Mucosa of descending colon (tissue), 3 donors: ENCODE measurements around the gene PGBD5. TPM values are rescaled to one million over a fixed set of nuclear protein-coding genes. Genes with fewer than 3 reads are reported as not detected.
"Not testable (repeated sequence)": the region's sequence is repeated elsewhere in the genome, so short reads cannot be mapped to it uniquely, and the experiment has no call there.

Source experiments
- ATAC-seq: fragments of 200-7000 bp; cut with Tn5 transposase; one replicate; pipeline ENCODE4 v1.9.1; 2020; ENCODE audit warnings: mild to moderate bottlenecking, moderate library complexity
- DNase-seq, 3 donors: peaks; one replicate each; pipeline ENCODE4 v3.0.0-alpha.2; 2020
- H3K36me3 ChIP-seq: fragments of 200-600 bp; one replicate; pipeline ENCODE4 v1.8.0; 2021; ENCODE audit warnings: low read depth, mild to moderate bottlenecking
- H3K4me1 ChIP-seq: fragments of 200-600 bp; one replicate; pipeline ENCODE4 v1.8.0; 2021; ENCODE audit warnings: low read depth, mild to moderate bottlenecking
- H3K4me3 ChIP-seq: fragments of 200-600 bp; one replicate; pipeline ENCODE4 v1.8.0; 2021; ENCODE audit warnings: mild to moderate bottlenecking
- H3K9me3 ChIP-seq: fragments of 200-600 bp; one replicate; pipeline ENCODE4 v1.8.0; 2021; ENCODE audit warnings: mild to moderate bottlenecking
- CTCF ChIP-seq: fragments of 200-600 bp; IDR thresholded peaks from one replicate; pipeline ENCODE4 v1.8.0; 2022; ENCODE audit warnings: antibody characterized with exemption, mild to moderate bottlenecking
- intact Hi-C, 2 donors: fragments of 100-400 bp; cut with DNase I in 1 of 2; cut with micrococcal nuclease in 1 of 2; formaldehyde crosslinking; loops; one replicate each; pipeline versions ENCODE4 v1.11.0 to v1.11.1; 2022; cut with DNase I, micrococcal nuclease
- total RNA-seq, 3 donors: library from RNA; stranded (reverse); fragmentation: NEBNext Ultra II Directional in 2 of 3; extraction: Animal tissue kit (Norgen Biotek cat#: 25700) in 2 of 3; gene quantifications; one replicate each; pipeline versions ENCODE4 v1.2.1 to v1.2.4, GENCODE V29; 2021 to 2023
- donor health status: DM: no; HTN: no; CAD: no; lungs with moderate emphysema.
- donor health status: DM: no; HTN: no; CAD: no.
- donor health status: DM: no; HTN: yes; CAD: no.

The PGBD5 gene
- total RNA-seq, 3 donors from 2014 or later, result 1.4 to 3.2 (median 2.7) TPM

GRCh38 chr1:230407351-230407750 lies 18.8 kb downstream of the PGBD5 start:
- Histone ChIP-seq H3K9me3 (no peaks in the 10 kb centered on the region), H3K4me1 (no peaks in the 10 kb centered on the region), H3K36me3 (no peaks in the 10 kb centered on the region), H3K4me3 (no peak overlapping the region)
- no peak for TF ChIP-seq CTCF
- no peak for DNase-seq
- no peak for ATAC-seq
- intact Hi-C loops, result no loop called here

- H3K9me3 ChIP-seq, H3K4me3 ChIP-seq, H3K4me1 ChIP-seq, H3K36me3 ChIP-seq, intact Hi-C loops, DNase-seq, ATAC-seq: not testable (repeated sequence)
Measured at GRCh38 chr1:230406727-230407126, 19.4 kb downstream of the PGBD5 start.

- no peaks in the 10 kb centered on the region for H3K9me3 ChIP-seq
- intact Hi-C loops, result no loop called here
- no peaks in the 10 kb centered on the region for H3K4me1 ChIP-seq
- ATAC-seq, result no peak
- DNase-seq, result no peak
- TF ChIP-seq CTCF, result no peak
- H3K4me3 ChIP-seq, result no peak overlapping the region
- no peaks in the 10 kb centered on the region for H3K36me3 ChIP-seq
Measured at GRCh38 chr1:230403442-230403841, 22.7 kb downstream of the PGBD5 start.

GRCh38 chr1:230401763-230402294 lies 24.3 kb downstream of the PGBD5 start:
- intact Hi-C loops, result no loop called here
- ATAC-seq (no peak), DNase-seq (no peak)
- H3K4me1 ChIP-seq, result no peaks in the 10 kb centered on the region
- no peaks in the 10 kb centered on the region for H3K9me3 ChIP-seq
- no peak for TF ChIP-seq CTCF
- H3K4me3 ChIP-seq, result no peak overlapping the region
- no peaks in the 10 kb centered on the region for H3K36me3 ChIP-seq

- TF ChIP-seq CTCF, result no peak
- no peaks in the 10 kb centered on the region for H3K9me3 ChIP-seq
- no peak for ATAC-seq
- no peak for DNase-seq
- H3K4me3 ChIP-seq, result no peak overlapping the region
- H3K36me3 ChIP-seq, result no peaks in the 10 kb centered on the region
- intact Hi-C loops, result no loop called here
- no peaks in the 10 kb centered on the region for H3K4me1 ChIP-seq
Measured at GRCh38 chr1:230401101-230401500, 25.0 kb downstream of the PGBD5 start.

GRCh38 chr1:230400007-230400344 lies 26.2 kb downstream of the PGBD5 start:
- Histone ChIP-seq H3K4me3 (no peak overlapping the region), H3K9me3 (no peaks in the 10 kb centered on the region), H3K36me3 (no peaks in the 10 kb centered on the region), H3K4me1 (no peaks in the 10 kb centered on the region)
- DNase-seq (no peak), ATAC-seq (no peak)
- intact Hi-C loops, result no loop called here
- no peak for TF ChIP-seq CTCF
